Measurements from ENCODE around the gene NYNRIN.

The NYNRIN gene

DNA sequence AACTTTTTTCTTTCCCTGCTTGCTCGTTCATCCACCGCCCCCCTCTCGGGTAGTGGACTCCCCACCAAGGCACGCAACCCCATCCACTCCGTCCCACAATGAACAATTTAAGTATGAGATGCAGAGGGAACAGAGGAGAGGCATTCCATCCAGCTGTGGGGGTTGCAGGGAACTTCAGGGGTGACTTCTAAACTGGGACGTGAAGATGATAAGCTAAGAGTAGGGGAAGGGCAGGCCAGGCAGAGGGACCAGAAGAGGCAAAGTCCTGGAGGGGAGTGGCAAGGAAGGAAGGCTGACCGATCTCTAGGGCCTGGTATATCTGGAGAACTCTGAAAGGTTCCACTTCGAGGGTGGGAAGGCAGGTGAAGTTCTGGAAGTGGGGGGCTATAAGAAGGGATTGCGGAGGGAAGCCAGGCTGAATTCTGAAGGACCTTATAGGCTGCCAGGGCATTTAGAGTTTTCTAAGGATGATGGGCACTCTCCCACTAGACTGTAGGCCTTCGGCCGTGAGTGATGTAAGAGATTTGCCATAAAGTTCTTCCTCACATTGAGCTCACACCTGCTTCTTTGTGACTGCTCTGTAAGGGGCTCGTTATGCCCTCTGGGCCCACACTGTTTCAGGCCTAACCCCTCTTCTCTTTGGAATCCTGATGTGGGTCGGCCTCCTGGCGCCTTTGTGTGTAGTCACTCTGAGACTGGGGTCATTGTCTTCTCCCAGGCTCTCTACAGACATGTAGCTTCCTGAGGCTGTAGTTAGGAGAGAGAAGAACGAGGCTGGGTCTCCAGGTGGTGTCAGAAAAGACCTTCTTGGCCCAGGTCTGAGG is 18.7 kb upstream of the NYNRIN start:
- Histone ChIP-seq H3K9ac (ENCODE audit: low read length) (no peak overlapping the region), H3K9me2 (ENCODE audit: low read depth, low read length) (no peaks in the 10 kb centered on the region), H4K20me1 (ENCODE audit: insufficient read depth, low read length) (no peaks in the 10 kb centered on the region), H3K27me3 (ENCODE audit: insufficient read depth, low read length) (no peaks in the 10 kb centered on the region), H3K36me3 (ENCODE audit: insufficient read depth, low read length) (no peaks in the 10 kb centered on the region), H3K79me2 (ENCODE audit: insufficient read depth, low read length) (no peaks in the 10 kb centered on the region), H3K4me3 (ENCODE audit: low read depth, low read length, poor library complexity, severe bottlenecking) (no peak overlapping the region), H3K4me2 (ENCODE audit: low read length) (no peak overlapping the region), H3K9me3 (ENCODE audit: low read length) (no peaks in the 10 kb centered on the region), H3K27ac (ENCODE audit: low read depth, low read length, poor library complexity, severe bottlenecking) (no peak overlapping the region), H2AFZ (ENCODE audit: low read length) (no peak overlapping the region), H3K4me1 (ENCODE audit: insufficient read depth, low read length, severe bottlenecking) (peaks cover 4% of the 10 kb centered on the region), H3F3A (ENCODE audit: insufficient read depth, low read length) (no peaks in the 10 kb centered on the region)
- no peak for TF ChIP-seq EZH2 (IDR thresholded peaks at IDR 0.05; ENCODE audit: borderline replicate concordance, low read length)
- TF ChIP-seq, protein P1, sequence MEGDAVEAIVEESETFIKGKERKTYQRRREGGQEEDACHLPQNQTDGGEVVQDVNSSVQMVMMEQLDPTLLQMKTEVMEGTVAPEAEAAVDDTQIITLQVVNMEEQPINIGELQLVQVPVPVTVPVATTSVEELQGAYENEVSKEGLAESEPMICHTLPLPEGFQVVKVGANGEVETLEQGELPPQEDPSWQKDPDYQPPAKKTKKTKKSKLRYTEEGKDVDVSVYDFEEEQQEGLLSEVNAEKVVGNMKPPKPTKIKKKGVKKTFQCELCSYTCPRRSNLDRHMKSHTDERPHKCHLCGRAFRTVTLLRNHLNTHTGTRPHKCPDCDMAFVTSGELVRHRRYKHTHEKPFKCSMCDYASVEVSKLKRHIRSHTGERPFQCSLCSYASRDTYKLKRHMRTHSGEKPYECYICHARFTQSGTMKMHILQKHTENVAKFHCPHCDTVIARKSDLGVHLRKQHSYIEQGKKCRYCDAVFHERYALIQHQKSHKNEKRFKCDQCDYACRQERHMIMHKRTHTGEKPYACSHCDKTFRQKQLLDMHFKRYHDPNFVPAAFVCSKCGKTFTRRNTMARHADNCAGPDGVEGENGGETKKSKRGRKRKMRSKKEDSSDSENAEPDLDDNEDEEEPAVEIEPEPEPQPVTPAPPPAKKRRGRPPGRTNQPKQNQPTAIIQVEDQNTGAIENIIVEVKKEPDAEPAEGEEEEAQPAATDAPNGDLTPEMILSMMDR (IDR thresholded peaks at IDR 0.05; ENCODE audit: low read length), result no peak

DNA sequence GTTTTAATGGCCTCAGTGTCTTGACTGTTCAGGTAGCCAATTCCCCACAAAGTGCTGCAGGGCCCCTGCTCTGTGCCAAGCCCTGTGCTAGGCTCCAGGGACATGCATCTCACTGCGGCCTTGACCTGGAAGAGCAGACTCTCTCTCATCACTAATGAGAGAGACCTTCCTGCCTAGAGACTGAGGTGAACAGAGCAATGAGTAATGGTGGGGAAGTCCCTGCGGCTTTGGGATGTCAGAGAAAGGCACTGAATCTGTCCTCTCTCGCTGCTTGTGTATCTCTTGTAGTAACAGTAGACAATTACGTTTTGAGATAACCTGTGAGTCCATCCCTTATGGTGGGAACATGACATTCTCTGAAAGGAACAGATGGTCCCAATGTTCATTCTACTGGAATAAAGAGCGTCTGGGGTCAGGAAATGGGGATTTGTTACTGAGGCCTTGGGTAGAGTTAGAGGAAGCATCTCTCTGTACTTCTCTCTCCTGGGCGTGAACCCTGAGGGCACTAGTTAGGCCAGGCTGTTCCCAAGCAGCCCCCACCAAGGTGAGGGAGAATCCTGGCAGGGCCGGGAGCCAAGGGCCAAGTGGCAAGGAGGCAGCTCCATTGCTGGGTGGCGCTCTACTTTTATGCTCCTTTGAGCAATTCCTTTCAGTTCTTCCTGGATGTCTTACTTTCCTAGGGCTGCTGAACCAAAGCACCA is 17.3 kb upstream of the NYNRIN start:
- Histone ChIP-seq H3K9me3 (ENCODE audit: low read length) (no peaks in the 10 kb centered on the region), H3K27ac (ENCODE audit: low read depth, low read length, poor library complexity, severe bottlenecking) (no peak overlapping the region), H3K79me2 (ENCODE audit: insufficient read depth, low read length) (no peaks in the 10 kb centered on the region), H3K36me3 (ENCODE audit: insufficient read depth, low read length) (no peaks in the 10 kb centered on the region), H4K20me1 (ENCODE audit: insufficient read depth, low read length) (no peaks in the 10 kb centered on the region), H3K9ac (ENCODE audit: low read length) (no peak overlapping the region), H3K27me3 (ENCODE audit: insufficient read depth, low read length) (no peaks in the 10 kb centered on the region), H3K4me1 (ENCODE audit: insufficient read depth, low read length, severe bottlenecking) (peaks cover 1% of the 10 kb centered on the region), H3K9me2 (ENCODE audit: low read depth, low read length) (no peaks in the 10 kb centered on the region), H2AFZ (ENCODE audit: low read length) (no peak overlapping the region), H3K4me3 (ENCODE audit: low read depth, low read length, poor library complexity, severe bottlenecking) (no peak overlapping the region), H3F3A (ENCODE audit: insufficient read depth, low read length) (no peaks in the 10 kb centered on the region), H3K4me2 (ENCODE audit: low read length) (no peak overlapping the region)
- TF ChIP-seq, protein P1 (IDR thresholded peaks at IDR 0.05; ENCODE audit: low read length), result no peak
- no peak for TF ChIP-seq EZH2 (IDR thresholded peaks at IDR 0.05; ENCODE audit: borderline replicate concordance, low read length)

DNA sequence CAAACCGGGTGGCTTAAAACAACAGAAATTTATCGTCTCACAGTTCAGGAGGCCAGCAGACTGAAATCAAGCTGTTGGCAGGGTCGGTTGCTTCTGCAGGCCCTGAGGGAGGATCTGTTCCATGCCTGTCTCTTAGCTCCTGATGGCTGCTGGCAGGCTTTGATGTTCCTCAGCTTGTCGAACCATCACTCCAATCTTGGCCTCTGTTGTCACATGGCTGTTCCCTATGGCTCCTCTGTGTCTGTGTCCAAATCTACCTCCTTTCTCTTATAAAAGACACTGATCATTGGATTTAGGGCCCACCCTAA is 16.8 kb upstream of the NYNRIN start:
- no peaks in the 10 kb centered on the region for H3F3A ChIP-seq (ENCODE audit: insufficient read depth, low read length)
- no peaks in the 10 kb centered on the region for H3K27me3 ChIP-seq (ENCODE audit: insufficient read depth, low read length)
- H3K79me2 ChIP-seq (ENCODE audit: insufficient read depth, low read length), result no peaks in the 10 kb centered on the region
- H3K9ac ChIP-seq (ENCODE audit: low read length), result no peak overlapping the region
- no peak overlapping the region for H3K4me2 ChIP-seq (ENCODE audit: low read length)
- no peak overlapping the region for H3K27ac ChIP-seq (ENCODE audit: low read depth, low read length, poor library complexity, severe bottlenecking)
- no peaks in the 10 kb centered on the region for H3K4me1 ChIP-seq (ENCODE audit: insufficient read depth, low read length, severe bottlenecking)
- H3K36me3 ChIP-seq (ENCODE audit: insufficient read depth, low read length), result no peaks in the 10 kb centered on the region
- H3K4me3 ChIP-seq (ENCODE audit: low read depth, low read length, poor library complexity, severe bottlenecking), result no peak overlapping the region
- no peaks in the 10 kb centered on the region for H4K20me1 ChIP-seq (ENCODE audit: insufficient read depth, low read length)
- H3K9me2 ChIP-seq (ENCODE audit: low read depth, low read length), result no peaks in the 10 kb centered on the region
- no peaks in the 10 kb centered on the region for H3K9me3 ChIP-seq (ENCODE audit: low read length)
- TF ChIP-seq, protein P1 (IDR thresholded peaks at IDR 0.05; ENCODE audit: low read length), result no peak
- no peak for TF ChIP-seq EZH2 (IDR thresholded peaks at IDR 0.05; ENCODE audit: borderline replicate concordance, low read length)
- H2AFZ ChIP-seq (ENCODE audit: low read length), result no peak overlapping the region
